ENCODE measurements around the gene SORCS2. TPM values are rescaled to one million over a fixed set of nuclear protein-coding genes. Genes with fewer than 3 reads are reported as not detected.

Gene SORCS2
- total and polyA plus RNA-seq, 2 experiments from 2014 or later: 0.38 to 1.4 TPM

GRCh38 chr4:7699031-7699430, 506.7 kb downstream of the SORCS2 start:
- TF ChIP-seq EZH2phosphoT487 (IDR thresholded peaks at IDR 0.05; ENCODE audit: insufficient read depth, low read depth): no peak
- no peak for TF ChIP-seq EZH2 (IDR thresholded peaks at IDR 0.05; ENCODE audit: insufficient read depth, poor library complexity, severe bottlenecking)
- Histone ChIP-seq H3K4me1 (ENCODE audit: insufficient read depth) (peaks cover 14% of the 10 kb centered on the region), H2AFZ (no peak overlapping the region), H3K4me3 (no peak overlapping the region), H3K27ac (peak overlapping the region; percentile 52), H3F3A (ENCODE audit: insufficient read depth) (0 out of 2 replicates have a peak, but pooled peaks cover 8% of the 10 kb centered on the region), H3K9ac (peak overlapping the region; percentile 52), H4K20me1 (ENCODE audit: insufficient read depth) (no peaks in the 10 kb centered on the region), H3K79me2 (ENCODE audit: insufficient read depth) (no peaks in the 10 kb centered on the region), H3K36me3 (ENCODE audit: low read depth) (no peaks in the 10 kb centered on the region), H3K27me3 (replicated peaks; ENCODE audit: insufficient read depth) (peaks cover 4% of the 10 kb centered on the region), H3K9me2 (ENCODE audit: insufficient read depth) (no peaks in the 10 kb centered on the region), H3K9me3 (ENCODE audit: low read depth) (no peaks in the 10 kb centered on the region), H3K4me2 (ENCODE audit: unreplicated experiment) (peak overlapping the region; percentile 32)
- WGBS, 2 experiments (ENCODE audit: low coverage in 1 of 2, low lambda C conversion rate in 2 of 2, missing lambda C conversion rate in 2 of 2): 3% methylated on average over 5 to 8 of the region's 8 CpGs
- in situ Hi-C loops (cut with MboI): no loop called here
- peak; percentile 93 for DNase-seq

DNA sequence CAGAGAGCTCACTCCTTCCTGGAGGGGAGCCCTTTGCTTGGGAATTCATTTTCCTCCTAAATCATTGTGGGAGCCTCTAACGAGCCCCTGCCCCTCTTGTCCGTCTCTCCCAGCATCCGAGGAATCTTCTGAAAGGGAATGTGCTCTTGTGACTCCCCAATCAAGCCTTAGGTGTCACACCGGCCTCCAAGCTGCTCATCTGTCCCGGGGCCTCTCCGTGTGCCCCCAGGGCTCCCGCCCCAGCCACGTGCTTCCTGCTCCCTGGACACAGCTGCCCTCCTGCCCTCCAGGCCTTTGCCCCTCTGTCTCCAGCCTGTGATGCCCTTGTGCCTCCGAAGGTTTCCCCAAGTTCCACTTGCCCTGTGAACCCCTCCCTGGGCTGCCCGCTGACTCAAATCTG, 507.5 kb downstream of the SORCS2 start:
- H3K27ac ChIP-seq: no peak overlapping the region
- no peaks in the 10 kb centered on the region for H4K20me1 ChIP-seq (ENCODE audit: insufficient read depth)
- H3K9ac ChIP-seq: no peak overlapping the region
- TF ChIP-seq EZH2 (IDR thresholded peaks at IDR 0.05; ENCODE audit: insufficient read depth, poor library complexity, severe bottlenecking) (no peak), EZH2phosphoT487 (IDR thresholded peaks at IDR 0.05; ENCODE audit: insufficient read depth, low read depth) (no peak)
- peaks cover 14% of the 10 kb centered on the region for H3K4me1 ChIP-seq (ENCODE audit: insufficient read depth)
- H3K9me3 ChIP-seq (ENCODE audit: low read depth): no peaks in the 10 kb centered on the region
- no peak overlapping the region for H2AFZ ChIP-seq
- no peaks in the 10 kb centered on the region for H3K36me3 ChIP-seq (ENCODE audit: low read depth)
- in situ Hi-C loops (cut with MboI): loop anchor here (25.0 kb wide), 1 partner anchor 513 kb away; the partner anchor contains the start of gene SORCS2
- H3K27me3 ChIP-seq (replicated peaks; ENCODE audit: insufficient read depth): peaks cover 2% of the 10 kb centered on the region
- no peak overlapping the region for H3K4me3 ChIP-seq
- H3F3A ChIP-seq (ENCODE audit: insufficient read depth): 0 out of 2 replicates have a peak, but pooled peaks cover 8% of the 10 kb centered on the region
- H3K79me2 ChIP-seq (ENCODE audit: insufficient read depth): no peaks in the 10 kb centered on the region
- no peaks in the 10 kb centered on the region for H3K9me2 ChIP-seq (ENCODE audit: insufficient read depth)
- no peak overlapping the region for H3K4me2 ChIP-seq (ENCODE audit: unreplicated experiment)
- DNase-seq: no peak
- 74 to 76% methylated on average over 10 of the region's 10 CpGs for WGBS, 2 experiments (ENCODE audit: low coverage in 1 of 2, low lambda C conversion rate in 2 of 2, missing lambda C conversion rate in 2 of 2)

- DNase-seq: no peak
- Histone ChIP-seq H4K20me1 (ENCODE audit: insufficient read depth) (no peaks in the 10 kb centered on the region), H3F3A (ENCODE audit: insufficient read depth) (0 out of 2 replicates have a peak, but pooled peaks cover 8% of the 10 kb centered on the region), H3K36me3 (ENCODE audit: low read depth) (no peaks in the 10 kb centered on the region), H3K9me2 (ENCODE audit: insufficient read depth) (no peaks in the 10 kb centered on the region), H3K9ac (no peak overlapping the region), H2AFZ (no peak overlapping the region), H3K4me2 (ENCODE audit: unreplicated experiment) (no peak overlapping the region), H3K9me3 (ENCODE audit: low read depth) (no peaks in the 10 kb centered on the region), H3K27me3 (replicated peaks; ENCODE audit: insufficient read depth) (no peaks in the 10 kb centered on the region; the same call in 1 of the 2 replicates), H3K4me1 (ENCODE audit: insufficient read depth) (peaks cover 14% of the 10 kb centered on the region), H3K4me3 (no peak overlapping the region), H3K79me2 (ENCODE audit: insufficient read depth) (no peaks in the 10 kb centered on the region), H3K27ac (no peak overlapping the region)
- TF ChIP-seq EZH2phosphoT487 (IDR thresholded peaks at IDR 0.05; ENCODE audit: insufficient read depth, low read depth) (no peak), EZH2 (IDR thresholded peaks at IDR 0.05; ENCODE audit: insufficient read depth, poor library complexity, severe bottlenecking) (no peak)
- WGBS, 2 experiments (ENCODE audit: low coverage in 1 of 2, low lambda C conversion rate in 2 of 2, missing lambda C conversion rate in 2 of 2): 70 to 72% methylated on average over 8 to 9 of the region's 9 CpGs
- in situ Hi-C loops (cut with MboI): loop anchor here (25.0 kb wide), 1 partner anchor 513 kb away; the partner anchor contains the start of gene SORCS2
Observed at GRCh38 chr4:7700665-7701064, 508.3 kb downstream of the SORCS2 start.

DNA sequence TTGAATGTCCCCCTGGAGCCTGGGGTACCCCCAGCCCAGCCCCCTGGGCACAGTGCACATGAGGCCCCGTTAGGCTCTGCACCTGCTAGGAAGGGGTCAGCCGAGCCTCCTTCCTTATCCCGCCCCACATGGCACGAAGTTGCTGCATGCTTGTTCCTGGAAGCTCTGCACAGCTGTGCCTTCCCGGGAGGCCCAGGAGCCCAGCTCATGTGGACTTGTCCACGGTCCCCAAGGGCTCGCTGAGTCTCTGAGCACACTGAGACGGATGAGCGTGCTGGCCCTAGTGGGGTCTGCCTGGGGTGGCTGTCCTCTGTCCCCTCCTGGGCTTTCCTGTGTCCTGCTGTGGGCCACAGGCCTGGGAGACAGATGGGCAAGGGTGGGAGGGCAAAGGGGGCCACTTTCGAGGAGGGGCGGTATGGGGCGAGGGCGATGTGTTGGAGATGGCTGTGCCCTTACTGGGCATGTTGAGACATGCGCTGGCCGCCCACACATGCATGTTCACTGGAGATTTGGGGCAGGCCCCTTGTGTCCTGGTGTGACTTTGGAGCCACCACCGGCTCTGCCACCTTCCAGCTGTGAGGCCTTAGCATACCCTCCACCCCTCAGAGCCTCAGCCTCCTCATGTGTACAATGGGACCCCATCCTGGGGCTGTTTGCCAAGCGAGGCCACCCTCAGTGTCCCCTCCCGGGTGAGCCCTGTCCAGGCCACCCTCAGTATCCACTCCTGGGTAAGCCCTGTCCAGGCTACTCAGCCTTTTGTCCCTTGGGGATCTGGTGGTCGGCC, 509.7 kb downstream of the SORCS2 start:
- TF ChIP-seq EZH2 (IDR thresholded peaks at IDR 0.05; ENCODE audit: insufficient read depth, poor library complexity, severe bottlenecking): no peak
- TF ChIP-seq EZH2phosphoT487 (IDR thresholded peaks at IDR 0.05; ENCODE audit: insufficient read depth, low read depth): no peak
- no peak overlapping the region for H3K4me2 ChIP-seq (ENCODE audit: unreplicated experiment)
- DNase-seq: peak; percentile 12
- H4K20me1 ChIP-seq (ENCODE audit: insufficient read depth): no peaks in the 10 kb centered on the region
- H3K9ac ChIP-seq: no peak overlapping the region
- no peak overlapping the region for H2AFZ ChIP-seq
- H3K9me3 ChIP-seq (ENCODE audit: low read depth): no peaks in the 10 kb centered on the region
- no peaks in the 10 kb centered on the region for H3K27me3 ChIP-seq (replicated peaks; ENCODE audit: insufficient read depth)
- H3K9me2 ChIP-seq (ENCODE audit: insufficient read depth): no peaks in the 10 kb centered on the region
- 0 out of 2 replicates have a peak, but pooled peaks cover 8% of the 10 kb centered on the region for H3F3A ChIP-seq (ENCODE audit: insufficient read depth)
- 72 to 76% methylated on average over 12 to 19 of the region's 19 CpGs for WGBS, 2 experiments (ENCODE audit: low coverage in 1 of 2, low lambda C conversion rate in 2 of 2, missing lambda C conversion rate in 2 of 2)
- H3K79me2 ChIP-seq (ENCODE audit: insufficient read depth): no peaks in the 10 kb centered on the region
- H3K4me3 ChIP-seq: no peak overlapping the region
- H3K4me1 ChIP-seq (ENCODE audit: insufficient read depth): peaks cover 14% of the 10 kb centered on the region
- no peaks in the 10 kb centered on the region for H3K36me3 ChIP-seq (ENCODE audit: low read depth)
- in situ Hi-C loops (cut with MboI): loop anchor here (25.0 kb wide), 1 partner anchor 515 kb away; the partner anchor contains the start of gene SORCS2
- no peak overlapping the region for H3K27ac ChIP-seq

Measured in GM23248 (cell line).